ENCODE data around the gene GNG14. TPM values are rescaled to one million over a fixed set of nuclear protein-coding genes. Genes with fewer than 3 reads are reported as not detected.

The GNG14 gene
- total RNA-seq, 1 experiment from 2014 or later: not detected

DNA sequence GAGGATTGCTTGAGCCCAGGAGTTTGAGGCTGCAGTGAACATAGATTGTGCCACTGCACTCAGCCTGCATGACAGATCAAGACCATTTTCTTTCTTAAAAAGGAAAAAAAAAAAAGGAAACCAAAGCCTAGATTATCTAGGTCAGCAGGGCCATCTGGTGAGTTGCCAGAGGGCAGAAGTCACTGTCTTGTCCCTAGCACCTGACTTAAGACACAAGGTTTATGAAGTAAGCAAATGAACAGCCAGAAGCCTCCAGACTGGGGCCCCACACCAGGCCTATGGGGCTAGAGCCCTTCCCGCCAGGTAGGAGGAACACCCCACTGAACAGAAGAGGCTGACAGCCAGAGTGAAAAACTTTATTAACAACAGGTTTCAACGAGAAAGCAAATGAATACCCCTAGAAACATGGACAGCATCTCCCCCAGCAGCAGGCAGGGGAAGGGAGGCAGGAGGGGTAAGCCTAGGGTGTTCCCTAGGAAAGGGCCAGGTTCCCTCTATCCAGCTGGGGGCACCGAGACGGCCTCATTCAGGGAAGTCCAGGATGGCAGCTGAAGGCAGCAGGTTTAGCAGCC lies 20.0 kb upstream of the GNG14 start:
- Histone ChIP-seq H3K27ac (ENCODE audit: low read depth, low read length) (peak overlapping the region; percentile 88; the same call in 1 of the 2 replicates), H3K9me3 (ENCODE audit: control insufficient read depth in 1 of 2, insufficient read depth in 1 of 2, low read depth in 1 of 2, low read length in 2 of 2) (no peaks in the 10 kb centered on the region), H3K4me3 (replicated peaks in 1 of 2; ENCODE audit: low read depth in 1 of 2, low read length in 2 of 2) (peak overlapping the region; percentile 95 to 98), H3K79me2 (ENCODE audit: insufficient read depth, low read length) (peaks cover 28% of the 10 kb centered on the region; the same call in 1 of the 2 replicates), H2AFZ (ENCODE audit: low read depth, low read length, poor library complexity, severe bottlenecking) (no peak overlapping the region), H3K9me2 (ENCODE audit: insufficient read depth) (no peaks in the 10 kb centered on the region), H3K4me1 (ENCODE audit: control insufficient read depth in 1 of 2, insufficient read depth in 2 of 2, low read length in 2 of 2) (peaks cover 19 to 37% of the 10 kb centered on the region in 2 experiments), H3K4me2 (ENCODE audit: low read length) (peak overlapping the region; percentile 92), H3K36me3 (ENCODE audit: control insufficient read depth in 1 of 2, insufficient read depth in 2 of 2, low read length in 2 of 2) (peaks cover 5 to 9% of the 10 kb centered on the region in 2 experiments; a peak in 3 of 4 replicates), H3K9ac (ENCODE audit: low read length) (peak overlapping the region; percentile 90; the same call in 1 of the 2 replicates), H3K27me3 (ENCODE audit: insufficient read depth, low read length) (no peaks in the 10 kb centered on the region), H4K20me1 (ENCODE audit: insufficient read depth) (no peaks in the 10 kb centered on the region)
- ChIA-PET RAD21 (ENCODE audit: low non-redundant PET in 1 of 2, low total read pairs in 2 of 2, uncharacterized antibody in 2 of 2, unreplicated experiment in 2 of 2) (interaction anchor here in 1 of 2 experiments (0.6 kb wide), 1 partner anchor 171 kb away, joined by 7 read pairs; the partner anchor contains the start of gene MAST1), POLR2A (no interaction called here), CTCF (no interaction called here)
- TF ChIP-seq CBX3 (IDR thresholded peaks at IDR 0.05; ENCODE audit: low read depth): no peak
- no peak for TF ChIP-seq CEBPB (IDR thresholded peaks at IDR 0.05; ENCODE audit: low read depth)
- TF ChIP-seq, protein P1, sequence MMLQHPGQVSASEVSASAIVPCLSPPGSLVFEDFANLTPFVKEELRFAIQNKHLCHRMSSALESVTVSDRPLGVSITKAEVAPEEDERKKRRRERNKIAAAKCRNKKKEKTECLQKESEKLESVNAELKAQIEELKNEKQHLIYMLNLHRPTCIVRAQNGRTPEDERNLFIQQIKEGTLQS (IDR thresholded peaks at IDR 0.05): no peak
- TF ChIP-seq SRF (IDR thresholded peaks at IDR 0.05; ENCODE audit: low read depth): no peak
- TF ChIP-seq, protein P2, sequence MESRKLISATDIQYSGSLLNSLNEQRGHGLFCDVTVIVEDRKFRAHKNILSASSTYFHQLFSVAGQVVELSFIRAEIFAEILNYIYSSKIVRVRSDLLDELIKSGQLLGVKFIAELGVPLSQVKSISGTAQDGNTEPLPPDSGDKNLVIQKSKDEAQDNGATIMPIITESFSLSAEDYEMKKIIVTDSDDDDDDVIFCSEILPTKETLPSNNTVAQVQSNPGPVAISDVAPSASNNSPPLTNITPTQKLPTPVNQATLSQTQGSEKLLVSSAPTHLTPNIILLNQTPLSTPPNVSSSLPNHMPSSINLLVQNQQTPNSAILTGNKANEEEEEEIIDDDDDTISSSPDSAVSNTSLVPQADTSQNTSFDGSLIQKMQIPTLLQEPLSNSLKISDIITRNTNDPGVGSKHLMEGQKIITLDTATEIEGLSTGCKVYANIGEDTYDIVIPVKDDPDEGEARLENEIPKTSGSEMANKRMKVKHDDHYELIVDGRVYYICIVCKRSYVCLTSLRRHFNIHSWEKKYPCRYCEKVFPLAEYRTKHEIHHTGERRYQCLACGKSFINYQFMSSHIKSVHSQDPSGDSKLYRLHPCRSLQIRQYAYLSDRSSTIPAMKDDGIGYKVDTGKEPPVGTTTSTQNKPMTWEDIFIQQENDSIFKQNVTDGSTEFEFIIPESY (IDR thresholded peaks at IDR 0.05; ENCODE audit: extremely low read depth, insufficient replicate concordance, low read length): no peak
- TF ChIP-seq SP1 (IDR thresholded peaks at IDR 0.05; ENCODE audit: low read depth): no peak
- no peak for TF ChIP-seq ZFX (IDR thresholded peaks at IDR 0.05)
- TF ChIP-seq, protein P3, sequence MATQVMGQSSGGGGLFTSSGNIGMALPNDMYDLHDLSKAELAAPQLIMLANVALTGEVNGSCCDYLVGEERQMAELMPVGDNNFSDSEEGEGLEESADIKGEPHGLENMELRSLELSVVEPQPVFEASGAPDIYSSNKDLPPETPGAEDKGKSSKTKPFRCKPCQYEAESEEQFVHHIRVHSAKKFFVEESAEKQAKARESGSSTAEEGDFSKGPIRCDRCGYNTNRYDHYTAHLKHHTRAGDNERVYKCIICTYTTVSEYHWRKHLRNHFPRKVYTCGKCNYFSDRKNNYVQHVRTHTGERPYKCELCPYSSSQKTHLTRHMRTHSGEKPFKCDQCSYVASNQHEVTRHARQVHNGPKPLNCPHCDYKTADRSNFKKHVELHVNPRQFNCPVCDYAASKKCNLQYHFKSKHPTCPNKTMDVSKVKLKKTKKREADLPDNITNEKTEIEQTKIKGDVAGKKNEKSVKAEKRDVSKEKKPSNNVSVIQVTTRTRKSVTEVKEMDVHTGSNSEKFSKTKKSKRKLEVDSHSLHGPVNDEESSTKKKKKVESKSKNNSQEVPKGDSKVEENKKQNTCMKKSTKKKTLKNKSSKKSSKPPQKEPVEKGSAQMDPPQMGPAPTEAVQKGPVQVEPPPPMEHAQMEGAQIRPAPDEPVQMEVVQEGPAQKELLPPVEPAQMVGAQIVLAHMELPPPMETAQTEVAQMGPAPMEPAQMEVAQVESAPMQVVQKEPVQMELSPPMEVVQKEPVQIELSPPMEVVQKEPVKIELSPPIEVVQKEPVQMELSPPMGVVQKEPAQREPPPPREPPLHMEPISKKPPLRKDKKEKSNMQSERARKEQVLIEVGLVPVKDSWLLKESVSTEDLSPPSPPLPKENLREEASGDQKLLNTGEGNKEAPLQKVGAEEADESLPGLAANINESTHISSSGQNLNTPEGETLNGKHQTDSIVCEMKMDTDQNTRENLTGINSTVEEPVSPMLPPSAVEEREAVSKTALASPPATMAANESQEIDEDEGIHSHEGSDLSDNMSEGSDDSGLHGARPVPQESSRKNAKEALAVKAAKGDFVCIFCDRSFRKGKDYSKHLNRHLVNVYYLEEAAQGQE (IDR thresholded peaks at IDR 0.05; ENCODE audit: low read depth): no peak
- no peak for TF ChIP-seq ELF1 (IDR thresholded peaks at IDR 0.05; ENCODE audit: borderline replicate concordance, low read depth)
- no peak for TF ChIP-seq EZH2phosphoT487 (IDR thresholded peaks at IDR 0.05; ENCODE audit: borderline replicate concordance)
- no peak for TF ChIP-seq FOSL1 (IDR thresholded peaks at IDR 0.05; ENCODE audit: low read depth)
- TF ChIP-seq EZH2 (IDR thresholded peaks at IDR 0.05): no peak
- no peak for TF ChIP-seq JUND (IDR thresholded peaks at IDR 0.05)
- TF ChIP-seq POLR2A (IDR thresholded peaks at IDR 0.05; ENCODE audit: borderline replicate concordance, extremely low read depth, insufficient read depth, insufficient read length): no peak
- TF ChIP-seq, protein P4, sequence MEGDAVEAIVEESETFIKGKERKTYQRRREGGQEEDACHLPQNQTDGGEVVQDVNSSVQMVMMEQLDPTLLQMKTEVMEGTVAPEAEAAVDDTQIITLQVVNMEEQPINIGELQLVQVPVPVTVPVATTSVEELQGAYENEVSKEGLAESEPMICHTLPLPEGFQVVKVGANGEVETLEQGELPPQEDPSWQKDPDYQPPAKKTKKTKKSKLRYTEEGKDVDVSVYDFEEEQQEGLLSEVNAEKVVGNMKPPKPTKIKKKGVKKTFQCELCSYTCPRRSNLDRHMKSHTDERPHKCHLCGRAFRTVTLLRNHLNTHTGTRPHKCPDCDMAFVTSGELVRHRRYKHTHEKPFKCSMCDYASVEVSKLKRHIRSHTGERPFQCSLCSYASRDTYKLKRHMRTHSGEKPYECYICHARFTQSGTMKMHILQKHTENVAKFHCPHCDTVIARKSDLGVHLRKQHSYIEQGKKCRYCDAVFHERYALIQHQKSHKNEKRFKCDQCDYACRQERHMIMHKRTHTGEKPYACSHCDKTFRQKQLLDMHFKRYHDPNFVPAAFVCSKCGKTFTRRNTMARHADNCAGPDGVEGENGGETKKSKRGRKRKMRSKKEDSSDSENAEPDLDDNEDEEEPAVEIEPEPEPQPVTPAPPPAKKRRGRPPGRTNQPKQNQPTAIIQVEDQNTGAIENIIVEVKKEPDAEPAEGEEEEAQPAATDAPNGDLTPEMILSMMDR (IDR thresholded peaks at IDR 0.05 in 2 of 3, conservative IDR thresholded peaks at IDR 0.05 in 1 of 3; ENCODE audit: borderline replicate concordance in 1 of 3, insufficient read depth in 1 of 3, low read depth in 2 of 3, low read length in 2 of 3): no peak
- TF ChIP-seq POLR2AphosphoS5 (IDR thresholded peaks at IDR 0.05; ENCODE audit: low read depth, low read length): no peak
- no peak for TF ChIP-seq RAD21 (IDR thresholded peaks at IDR 0.05; ENCODE audit: low read depth)
- TF ChIP-seq YY1 (IDR thresholded peaks at IDR 0.05; ENCODE audit: extremely low read depth, insufficient replicate concordance, low read depth, low read length): no peak
- no peak for TF ChIP-seq ZNF274 (IDR thresholded peaks at IDR 0.05; ENCODE audit: low read depth, low read length)
- intact Hi-C loops (cut with micrococcal nuclease): loop anchor here (5.0 to 10.0 kb wide), 2 partner anchors 56 to 743 kb away; partner anchors contain the start of genes ZNF490, ZNF700 and ZNF791
- DNase-seq (ENCODE audit: low read depth, low spot score) (no peak), ATAC-seq (no peak)
- BruUV-seq (replicated peaks): no TSS peak
